H9 (cell line): Measurements from ENCODE around the gene TOM1L2. TPM values are rescaled to one million over a fixed set of nuclear protein-coding genes. Genes with fewer than 3 reads are reported as not detected.

Experiments used
- DNase-seq: peaks from one replicate; pipeline ENCODE4 v3.0.0-alpha.2; 2017
- H2AFZ ChIP-seq: one replicate; pipeline ENCODE4 v1.6.1; 2013; ENCODE audit warnings: mild to moderate bottlenecking, low read length, control low read depth, moderate library complexity
- H2AK5ac ChIP-seq: 2 replicates; pipeline ENCODE4 v1.6.1; 2013; ENCODE audit warnings: low read length, control low read depth, mixed read lengths; ENCODE audit not compliant: insufficient read length
- H2BK120ac ChIP-seq: one replicate; pipeline ENCODE4 v1.6.1; 2013; ENCODE audit warnings: low read depth, mild to moderate bottlenecking, low read length, control low read depth, inconsistent platforms; ENCODE audit not compliant: poor library complexity, severe bottlenecking
- H2BK12ac ChIP-seq: 2 replicates; pipeline ENCODE4 v1.6.1; 2013; ENCODE audit warnings: low read length, control low read depth, mixed read lengths, low read depth; ENCODE audit not compliant: insufficient read length
- H2BK15ac ChIP-seq: 2 replicates; pipeline ENCODE4 v1.6.1; 2013; ENCODE audit warnings: low read depth, low read length, control low read depth
- H2BK20ac ChIP-seq: one replicate; pipeline ENCODE4 v1.6.1; 2013; ENCODE audit warnings: low read depth, mild to moderate bottlenecking, low read length, control low read depth, inconsistent platforms; ENCODE audit not compliant: poor library complexity, severe bottlenecking
- H2BK5ac ChIP-seq: 2 replicates; pipeline ENCODE4 v1.6.1; 2013; ENCODE audit warnings: low read length, control low read depth, mixed read lengths; ENCODE audit not compliant: insufficient read length
- H3K14ac ChIP-seq: 2 replicates; pipeline ENCODE4 v1.6.1; 2013; ENCODE audit warnings: low read length, control low read depth; ENCODE audit not compliant: insufficient read depth
- H3K18ac ChIP-seq: 2 replicates; pipeline ENCODE4 v1.6.1; 2013; ENCODE audit warnings: low read depth, mild to moderate bottlenecking, mixed read lengths, low read length, control low read depth; ENCODE audit not compliant: insufficient read length
- H3K23ac ChIP-seq: 2 replicates; pipeline ENCODE4 v1.6.1; 2013; ENCODE audit warnings: low read length, control low read depth, mixed read lengths, low read depth; ENCODE audit not compliant: insufficient read length
- H3K23me2 ChIP-seq: 2 replicates; pipeline ENCODE4 v1.6.1; 2013; ENCODE audit warnings: low read depth, mild to moderate bottlenecking, mixed read lengths, low read length, control low read depth; ENCODE audit not compliant: insufficient read length, poor library complexity, severe bottlenecking
- H3K27ac ChIP-seq: 2 replicates; pipeline ENCODE4 v1.5.1; 2013; ENCODE audit warnings: low read length, control low read depth, mixed read lengths, low read depth; ENCODE audit not compliant: insufficient read length
- H3K27me3 ChIP-seq: 2 replicates; pipeline ENCODE4 v1.6.1; 2013; ENCODE audit warnings: low read length, control low read depth, inconsistent platforms; ENCODE audit not compliant: insufficient read depth
- H3K4ac ChIP-seq: 2 replicates; pipeline ENCODE4 v1.6.1; 2013; ENCODE audit warnings: low read depth, mild to moderate bottlenecking, control low read depth, inconsistent platforms, low read length, moderate library complexity
- H3K4me1 ChIP-seq: 2 replicates; pipeline ENCODE4 v1.6.1; 2013; ENCODE audit warnings: low read length, control low read depth, inconsistent platforms; ENCODE audit not compliant: insufficient read depth
- H3K4me2 ChIP-seq: 2 replicates; pipeline ENCODE4 v1.6.1; 2013; ENCODE audit warnings: low read length, control low read depth, mixed read lengths; ENCODE audit not compliant: insufficient read length, insufficient read depth
- H3K56ac ChIP-seq: 2 replicates; pipeline ENCODE4 v1.6.1; 2013; ENCODE audit warnings: low read depth, mild to moderate bottlenecking, mixed read lengths, low read length, control low read depth; ENCODE audit not compliant: insufficient read length
- H3K79me1 ChIP-seq: 2 replicates; pipeline ENCODE4 v1.6.1; 2013; ENCODE audit warnings: low read depth, mild to moderate bottlenecking, moderate library complexity, low read length, control low read depth, inconsistent platforms; ENCODE audit not compliant: insufficient read depth, poor library complexity, severe bottlenecking
- H3K79me2 ChIP-seq: 2 replicates; pipeline ENCODE4 v1.6.1; 2013; ENCODE audit warnings: low read length, control low read depth, inconsistent platforms; ENCODE audit not compliant: insufficient read depth
- H3K9ac ChIP-seq: 2 replicates; pipeline ENCODE4 v1.6.1; 2013; ENCODE audit warnings: low read length, control low read depth, mixed read lengths; ENCODE audit not compliant: insufficient read length; ENCODE audit errors: extremely low read depth
- H3K9me3 ChIP-seq: one replicate; pipeline ENCODE4 v1.6.1; 2013; ENCODE audit warnings: low read depth, low read length, inconsistent platforms; ENCODE audit not compliant: control insufficient read depth
- H3T11ph ChIP-seq: one replicate; pipeline ENCODE4 v1.6.1; 2013; ENCODE audit warnings: mild to moderate bottlenecking, low read length, control low read depth, inconsistent platforms
- H4K20me1 ChIP-seq: one replicate; pipeline ENCODE4 v1.6.1; 2013; ENCODE audit not compliant: control insufficient read depth, insufficient read length, insufficient read depth
- H4K5ac ChIP-seq: 2 replicates; pipeline ENCODE4 v1.6.1; 2013; ENCODE audit warnings: low read depth, mild to moderate bottlenecking, mixed read lengths, low read length, control low read depth; ENCODE audit not compliant: insufficient read length
- H4K8ac ChIP-seq: replicated peaks from 2 replicates; pipeline ENCODE4 v1.6.1; 2013; ENCODE audit warnings: low read length, control low read depth, mixed read lengths, low read depth; ENCODE audit not compliant: insufficient read length
- H4K91ac ChIP-seq: 2 replicates; pipeline ENCODE4 v1.6.1; 2013; ENCODE audit warnings: low read depth, mild to moderate bottlenecking, moderate library complexity, mixed read lengths, low read length, control low read depth; ENCODE audit not compliant: insufficient read length
- H3K27ac Mint-ChIP-seq, 3 experiments: 2 replicates in 2 of 3; 3 replicates in 1 of 3; pipeline ENCODE4 v1.8.0; 2020 to 2021; ENCODE audit warnings: mixed read lengths in 3 of 3, mild to moderate bottlenecking in 1 of 3, moderate library complexity in 1 of 3
- H3K27me3 Mint-ChIP-seq: 2 replicates; pipeline ENCODE4 v1.8.0; 2021; ENCODE audit warnings: low read depth, mild to moderate bottlenecking, moderate library complexity, mixed read lengths
- H3K36me3 Mint-ChIP-seq, 3 experiments: 2 replicates in 2 of 3; 3 replicates in 1 of 3; pipeline ENCODE4 v1.8.0; 2020 to 2021; ENCODE audit warnings: low read depth in 3 of 3, mixed read lengths in 3 of 3; ENCODE audit not compliant: insufficient read depth in 1 of 3
- H3K4me1 Mint-ChIP-seq, 2 experiments: 2 replicates each; pipeline ENCODE4 v1.8.0; 2020; ENCODE audit warnings: mixed read lengths in 2 of 2
- H3K4me3 Mint-ChIP-seq, 2 experiments: 2 replicates in 1 of 2; 3 replicates in 1 of 2; pipeline ENCODE4 v1.8.0; 2020 to 2021; ENCODE audit warnings: mild to moderate bottlenecking in 2 of 2, mixed read lengths in 2 of 2, moderate library complexity in 1 of 2
- H3K9me3 Mint-ChIP-seq, 2 experiments: 2 replicates in 1 of 2; 3 replicates in 1 of 2; pipeline ENCODE4 v1.8.0; 2020; ENCODE audit warnings: mild to moderate bottlenecking in 2 of 2, mixed read lengths in 2 of 2, moderate library complexity in 1 of 2
- WGBS: extraction: QIAGEN DNeasy Blood & Tissue Kit; methylation state at CpG from one replicate; pipeline ENCODE4 v1.1.7; 2013; ENCODE audit warnings: missing lambda C conversion rate, low lambda C conversion rate, mixed read lengths; ENCODE audit not compliant: insufficient read length; ENCODE audit errors: extremely low coverage; 5-methylcytosine and 5-hydroxymethylcytosine counted together
- total RNA-seq: library from RNA; stranded (reverse); gene quantifications from 2 replicates; pipeline ENCODE4 v1.2.1, GENCODE V29; 2021
- TF ChIP-seq, protein P1 (sequence below): fragments of 200-600 bp; sonication (generic); conservative IDR thresholded peaks from 3 replicates; pipeline ENCODE4 v1.8.0; 2021; ENCODE audit warnings: antibody characterized with exemption, mild to moderate bottlenecking

TOM1L2 gene
- total RNA-seq, 1 experiment from 2014 or later, result 4.6 TPM

DNA sequence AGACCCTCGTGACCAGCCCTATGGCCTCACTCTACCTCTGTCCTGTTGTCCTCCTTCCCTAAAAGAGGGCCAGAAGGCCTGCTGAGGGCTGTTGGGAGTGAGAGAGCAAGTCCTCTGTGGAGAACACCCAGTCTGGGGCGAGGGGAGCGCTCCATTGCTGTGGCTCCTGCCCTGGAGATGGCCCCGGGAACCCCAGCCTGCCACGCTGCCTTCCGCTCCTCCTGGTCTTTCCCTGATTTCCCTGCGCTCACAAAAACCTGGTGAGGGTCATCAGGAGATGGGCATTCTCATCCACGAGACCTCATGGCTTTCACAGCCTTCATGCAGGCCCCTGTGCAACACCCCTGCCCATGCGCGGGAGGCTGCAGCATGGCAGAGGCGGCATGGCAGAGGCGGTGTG, 21.7 kb upstream of the TOM1L2 start:
- no CpG with 5 or more reads among the region's 12 CpGs for WGBS
- DNase-seq, result no peak
- Histone ChIP-seq H2BK15ac (no peak overlapping the region), H4K91ac (no peak overlapping the region), H2BK120ac (no peak overlapping the region), H3K4me1 (no peaks in the 10 kb centered on the region), H2AK5ac (no peak overlapping the region), H3K27ac (no peak overlapping the region), H3K79me2 (no peaks in the 10 kb centered on the region), H3K4ac (no peak overlapping the region), H3K23ac (no peak overlapping the region), H3K4me2 (no peak overlapping the region), H2BK12ac (no peak overlapping the region), H3K23me2 (peaks cover 3% of the 10 kb centered on the region), H3K18ac (no peak overlapping the region), H3K9ac (no peak overlapping the region), H2BK5ac (no peak overlapping the region), H3K56ac (no peak overlapping the region), H4K8ac (no peak overlapping the region), H3K14ac (no peak overlapping the region), H3K79me1 (no peaks in the 10 kb centered on the region), H3K27me3 (no peaks in the 10 kb centered on the region), H4K20me1 (no peaks in the 10 kb centered on the region), H3K9me3 (no peaks in the 10 kb centered on the region), H4K5ac (no peak overlapping the region), H3T11ph (no peak overlapping the region), H2BK20ac (no peak overlapping the region), H2AFZ (no peak overlapping the region)
- TF ChIP-seq, protein P1, sequence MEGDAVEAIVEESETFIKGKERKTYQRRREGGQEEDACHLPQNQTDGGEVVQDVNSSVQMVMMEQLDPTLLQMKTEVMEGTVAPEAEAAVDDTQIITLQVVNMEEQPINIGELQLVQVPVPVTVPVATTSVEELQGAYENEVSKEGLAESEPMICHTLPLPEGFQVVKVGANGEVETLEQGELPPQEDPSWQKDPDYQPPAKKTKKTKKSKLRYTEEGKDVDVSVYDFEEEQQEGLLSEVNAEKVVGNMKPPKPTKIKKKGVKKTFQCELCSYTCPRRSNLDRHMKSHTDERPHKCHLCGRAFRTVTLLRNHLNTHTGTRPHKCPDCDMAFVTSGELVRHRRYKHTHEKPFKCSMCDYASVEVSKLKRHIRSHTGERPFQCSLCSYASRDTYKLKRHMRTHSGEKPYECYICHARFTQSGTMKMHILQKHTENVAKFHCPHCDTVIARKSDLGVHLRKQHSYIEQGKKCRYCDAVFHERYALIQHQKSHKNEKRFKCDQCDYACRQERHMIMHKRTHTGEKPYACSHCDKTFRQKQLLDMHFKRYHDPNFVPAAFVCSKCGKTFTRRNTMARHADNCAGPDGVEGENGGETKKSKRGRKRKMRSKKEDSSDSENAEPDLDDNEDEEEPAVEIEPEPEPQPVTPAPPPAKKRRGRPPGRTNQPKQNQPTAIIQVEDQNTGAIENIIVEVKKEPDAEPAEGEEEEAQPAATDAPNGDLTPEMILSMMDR, result no peak
- Mint-ChIP-seq H3K27me3 (peaks cover 5% of the 10 kb centered on the region), H3K36me3 (no peaks in the 10 kb centered on the region), H3K9me3 (no peaks in the 10 kb centered on the region), H3K4me1 (peaks cover 2 to 5% of the 10 kb centered on the region in 2 experiments; a peak in 1 of 4 replicates), H3K4me3 (no peak overlapping the region), H3K27ac (no peak overlapping the region)
